GM19025 (cell line): Measurements from ENCODE around the gene CARD19.
"Not testable (repeated sequence)": the region's sequence is repeated elsewhere in the genome, so short reads cannot be mapped to it uniquely, and the experiment has no call there.

Experiments
- ATAC-seq: cut with Tn5 transposase; IDR thresholded peaks from one replicate; pipeline ENCODE4 v1.9.1; 2021; ENCODE audit warnings: mild to moderate bottlenecking, low read depth, moderate library complexity; ENCODE audit not compliant: unreplicated experiment

CARD19 gene

GRCh38 chr9:93129691-93130500, 33.9 kb downstream of the CARD19 start:
- no peak for ATAC-seq

- ATAC-seq, result no peak
Observed at GRCh38 chr9:93130861-93131481, 35.0 kb downstream of the CARD19 start.

- ATAC-seq, result no peak
Observed at GRCh38 chr9:93131599-93132286, 35.7 kb downstream of the CARD19 start.

GRCh38 chr9:93132287-93132927, 36.4 kb downstream of the CARD19 start:
- no peak for ATAC-seq

GRCh38 chr9:93132946-93133680, 37.1 kb downstream of the CARD19 start:
- no peak for ATAC-seq

- peak; percentile 34 for ATAC-seq
Observed at GRCh38 chr9:93133681-93134014, 37.6 kb downstream of the CARD19 start.

- ATAC-seq, result peak; percentile 83
Observed at GRCh38 chr9:93134015-93134739, 38.2 kb downstream of the CARD19 start, which contains the start of gene NINJ1. NINJ1 (minus strand) TSS chr9:93134251; CDS start chr9:93134217, 34 bp downstream.

GRCh38 chr9:93134740-93135444, 38.9 kb downstream of the CARD19 start:
- no peak for ATAC-seq

- ATAC-seq, result no peak
Observed at GRCh38 chr9:93136011-93136440, 40.0 kb downstream of the CARD19 start.

- ATAC-seq, result no peak
Observed at GRCh38 chr9:93137362-93137761, 41.3 kb downstream of the CARD19 start.

- ATAC-seq, result no peak
Observed at GRCh38 chr9:93138171-93138764, 42.3 kb downstream of the CARD19 start.

GRCh38 chr9:93139365-93140182, 43.6 kb downstream of the CARD19 start:
- no peak for ATAC-seq

- no peak for ATAC-seq
Observed at GRCh38 chr9:93141771-93142483, 45.9 kb downstream of the CARD19 start.

- no peak for ATAC-seq
Observed at GRCh38 chr9:93143830-93144530, 48.0 kb downstream of the CARD19 start.

- ATAC-seq, result not testable (repeated sequence)
Observed at GRCh38 chr9:93146696-93147095, 50.7 kb downstream of the CARD19 start.

GRCh38 chr9:93147632-93148031, 51.6 kb downstream of the CARD19 start:
- no peak for ATAC-seq

GRCh38 chr9:93148721-93149120, 52.7 kb downstream of the CARD19 start:
- ATAC-seq, result no peak
